DMS79 (cell line): ENCODE data around the gene WDR77.

Source experiments
- DNase-seq: peaks from one replicate; lab custom pipeline; 2025; lab: John Stamatoyannopoulos, UW

Gene WDR77

GRCh38 chr1:111439461-111440351, 9.3 kb downstream of the WDR77 start:
- no peak for DNase-seq

- DNase-seq: no peak
Observed at GRCh38 chr1:111436726-111437125, 12.3 kb downstream of the WDR77 start.

GRCh38 chr1:111424281-111424680, 24.8 kb downstream of the WDR77 start:
- no peak for DNase-seq

GRCh38 chr1:111422546-111423391, 26.3 kb downstream of the WDR77 start:
- no peak for DNase-seq

- DNase-seq: no peak
Observed at GRCh38 chr1:111420377-111420776, 28.7 kb downstream of the WDR77 start.

GRCh38 chr1:111419037-111419436, 30.0 kb downstream of the WDR77 start:
- no peak for DNase-seq

GRCh38 chr1:111417755-111418154, 31.3 kb downstream of the WDR77 start:
- DNase-seq: no peak

GRCh38 chr1:111415461-111415860, 33.6 kb downstream of the WDR77 start:
- no peak for DNase-seq

GRCh38 chr1:111414756-111415155, 34.3 kb downstream of the WDR77 start:
- no peak for DNase-seq

- no peak for DNase-seq
Observed at GRCh38 chr1:111412839-111413238, 36.2 kb downstream of the WDR77 start.

GRCh38 chr1:111407301-111407700, 41.8 kb downstream of the WDR77 start:
- no peak for DNase-seq

- no peak for DNase-seq
Observed at GRCh38 chr1:111406321-111406768, 42.7 kb downstream of the WDR77 start.

- no peak for DNase-seq
Observed at GRCh38 chr1:111404588-111404987, 44.5 kb downstream of the WDR77 start.

- DNase-seq: no peak
Observed at GRCh38 chr1:111402083-111402482, 47.0 kb downstream of the WDR77 start.

- DNase-seq: no peak
Observed at GRCh38 chr1:111399792-111400610, 49.1 kb downstream of the WDR77 start.

- no peak for DNase-seq
Observed at GRCh38 chr1:111392460-111392945, 56.6 kb downstream of the WDR77 start.

- no peak for DNase-seq
Observed at GRCh38 chr1:111392042-111392441, 57.0 kb downstream of the WDR77 start.
